ENCODE results near the gene DOCK4. TPM values are rescaled to one million over a fixed set of nuclear protein-coding genes. Genes with fewer than 3 reads are reported as not detected.

Gene DOCK4
- total and polyA plus RNA-seq, 4 donors = 7.2 to 48.9 (median 12.8) TPM

DNA sequence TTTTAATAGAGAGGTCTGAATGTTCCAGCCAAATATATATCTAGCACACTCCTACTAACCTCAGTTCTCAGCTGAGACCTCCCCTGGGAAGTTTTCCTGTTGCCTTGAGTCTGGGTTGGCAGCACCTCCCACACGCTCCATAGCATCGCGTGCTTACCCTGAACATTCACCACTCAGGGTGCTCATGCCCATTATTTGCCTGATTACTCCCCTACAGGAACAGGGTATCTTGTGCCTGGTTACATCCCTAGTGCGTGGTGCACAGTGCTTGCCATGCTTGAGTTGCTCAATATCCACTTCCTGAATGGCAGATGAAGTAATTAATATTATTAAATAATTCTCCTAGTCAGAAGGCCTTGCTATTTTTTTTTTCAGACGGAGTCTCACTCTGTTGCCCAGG is 374.0 kb downstream of the DOCK4 start:
- Histone ChIP-seq H3K9ac (ENCODE audit: low read depth in 1 of 2, low read length in 2 of 2) (no peak overlapping the region), H3K27ac (ENCODE audit: low read depth in 1 of 2, low read length in 2 of 2) (no peak overlapping the region), H3K36me3 (ENCODE audit: control insufficient read depth in 4 of 4, insufficient read depth in 3 of 4, low read depth in 1 of 4, low read length in 3 of 4) (peaks cover 0 to 13% (median 9%) of the 10 kb centered on the region in 4 donors), H3K27me3 (ENCODE audit: control insufficient read depth in 4 of 4, insufficient read depth in 4 of 4, low read length in 3 of 4) (no peaks in the 10 kb centered on the region), H3K4me3 (ENCODE audit: low read depth in 1 of 3, low read length in 3 of 3) (no peak overlapping the region), H3K4me1 (ENCODE audit: control insufficient read depth in 4 of 4, insufficient read depth in 4 of 4, low read length in 3 of 4) (no peaks in the 10 kb centered on the region), H3K9me3 (ENCODE audit: control insufficient read depth in 4 of 4, low read length in 3 of 4) (no peaks in the 10 kb centered on the region)
- no peak for TF ChIP-seq JUND (IDR thresholded peaks at IDR 0.05)
- TF ChIP-seq, protein P1, sequence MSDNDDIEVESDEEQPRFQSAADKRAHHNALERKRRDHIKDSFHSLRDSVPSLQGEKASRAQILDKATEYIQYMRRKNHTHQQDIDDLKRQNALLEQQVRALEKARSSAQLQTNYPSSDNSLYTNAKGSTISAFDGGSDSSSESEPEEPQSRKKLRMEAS (IDR thresholded peaks at IDR 0.05) = no peak
- TF ChIP-seq, protein P2, sequence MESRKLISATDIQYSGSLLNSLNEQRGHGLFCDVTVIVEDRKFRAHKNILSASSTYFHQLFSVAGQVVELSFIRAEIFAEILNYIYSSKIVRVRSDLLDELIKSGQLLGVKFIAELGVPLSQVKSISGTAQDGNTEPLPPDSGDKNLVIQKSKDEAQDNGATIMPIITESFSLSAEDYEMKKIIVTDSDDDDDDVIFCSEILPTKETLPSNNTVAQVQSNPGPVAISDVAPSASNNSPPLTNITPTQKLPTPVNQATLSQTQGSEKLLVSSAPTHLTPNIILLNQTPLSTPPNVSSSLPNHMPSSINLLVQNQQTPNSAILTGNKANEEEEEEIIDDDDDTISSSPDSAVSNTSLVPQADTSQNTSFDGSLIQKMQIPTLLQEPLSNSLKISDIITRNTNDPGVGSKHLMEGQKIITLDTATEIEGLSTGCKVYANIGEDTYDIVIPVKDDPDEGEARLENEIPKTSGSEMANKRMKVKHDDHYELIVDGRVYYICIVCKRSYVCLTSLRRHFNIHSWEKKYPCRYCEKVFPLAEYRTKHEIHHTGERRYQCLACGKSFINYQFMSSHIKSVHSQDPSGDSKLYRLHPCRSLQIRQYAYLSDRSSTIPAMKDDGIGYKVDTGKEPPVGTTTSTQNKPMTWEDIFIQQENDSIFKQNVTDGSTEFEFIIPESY (IDR thresholded peaks at IDR 0.05) = no peak
- TF ChIP-seq, protein P3, sequence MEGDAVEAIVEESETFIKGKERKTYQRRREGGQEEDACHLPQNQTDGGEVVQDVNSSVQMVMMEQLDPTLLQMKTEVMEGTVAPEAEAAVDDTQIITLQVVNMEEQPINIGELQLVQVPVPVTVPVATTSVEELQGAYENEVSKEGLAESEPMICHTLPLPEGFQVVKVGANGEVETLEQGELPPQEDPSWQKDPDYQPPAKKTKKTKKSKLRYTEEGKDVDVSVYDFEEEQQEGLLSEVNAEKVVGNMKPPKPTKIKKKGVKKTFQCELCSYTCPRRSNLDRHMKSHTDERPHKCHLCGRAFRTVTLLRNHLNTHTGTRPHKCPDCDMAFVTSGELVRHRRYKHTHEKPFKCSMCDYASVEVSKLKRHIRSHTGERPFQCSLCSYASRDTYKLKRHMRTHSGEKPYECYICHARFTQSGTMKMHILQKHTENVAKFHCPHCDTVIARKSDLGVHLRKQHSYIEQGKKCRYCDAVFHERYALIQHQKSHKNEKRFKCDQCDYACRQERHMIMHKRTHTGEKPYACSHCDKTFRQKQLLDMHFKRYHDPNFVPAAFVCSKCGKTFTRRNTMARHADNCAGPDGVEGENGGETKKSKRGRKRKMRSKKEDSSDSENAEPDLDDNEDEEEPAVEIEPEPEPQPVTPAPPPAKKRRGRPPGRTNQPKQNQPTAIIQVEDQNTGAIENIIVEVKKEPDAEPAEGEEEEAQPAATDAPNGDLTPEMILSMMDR (IDR thresholded peaks at IDR 0.05; ENCODE audit: low read depth, low read length, missing input control) = no peak
- no peak for TF ChIP-seq FOXA1 (IDR thresholded peaks at IDR 0.05)
- TF ChIP-seq HNF4G (IDR thresholded peaks at IDR 0.05) = no peak
- no peak for DNase-seq (ENCODE audit: low spot score)
- WGBS = 95% methylated on average over 5 of the region's 5 CpGs

DNA sequence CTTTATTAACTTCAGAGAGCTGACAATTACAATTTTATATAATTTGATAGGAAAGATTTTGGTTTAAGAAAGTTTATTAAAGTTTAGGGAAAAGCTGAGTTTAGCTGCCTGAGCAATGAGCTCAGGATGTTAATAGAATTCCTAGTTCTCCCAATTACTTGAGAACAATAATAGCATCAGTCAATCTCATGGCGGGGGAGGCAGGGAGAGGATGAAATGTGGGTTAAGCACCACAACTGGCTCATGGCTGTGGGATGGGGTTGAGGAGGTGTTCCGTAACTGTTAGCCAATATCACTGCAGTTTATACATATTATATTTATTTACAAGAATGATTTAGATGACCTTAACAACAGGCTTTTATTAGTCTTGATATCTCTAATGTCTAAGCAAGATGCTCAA is 377.0 kb downstream of the DOCK4 start:
- Histone ChIP-seq H3K9me3 (ENCODE audit: control insufficient read depth in 4 of 4, low read length in 3 of 4) (no peaks in the 10 kb centered on the region), H3K4me1 (ENCODE audit: control insufficient read depth in 4 of 4, insufficient read depth in 4 of 4, low read length in 3 of 4) (no peaks in the 10 kb centered on the region), H3K36me3 (ENCODE audit: control insufficient read depth in 4 of 4, insufficient read depth in 3 of 4, low read depth in 1 of 4, low read length in 3 of 4) (peaks cover 3 to 19% (median 10%) of the 10 kb centered on the region in 4 donors), H3K27me3 (ENCODE audit: control insufficient read depth in 4 of 4, insufficient read depth in 4 of 4, low read length in 3 of 4) (no peaks in the 10 kb centered on the region), H3K4me3 (ENCODE audit: low read depth in 1 of 3, low read length in 3 of 3) (no peak overlapping the region), H3K27ac (ENCODE audit: low read depth in 1 of 2, low read length in 2 of 2) (no peak overlapping the region), H3K9ac (ENCODE audit: low read depth in 1 of 2, low read length in 2 of 2) (no peak overlapping the region)
- DNase-seq (ENCODE audit: low spot score) = no peak
- WGBS = over 99% methylated on average over 2 of the region's 2 CpGs
- no peak for TF ChIP-seq SP1 (IDR thresholded peaks at IDR 0.05)

DNA sequence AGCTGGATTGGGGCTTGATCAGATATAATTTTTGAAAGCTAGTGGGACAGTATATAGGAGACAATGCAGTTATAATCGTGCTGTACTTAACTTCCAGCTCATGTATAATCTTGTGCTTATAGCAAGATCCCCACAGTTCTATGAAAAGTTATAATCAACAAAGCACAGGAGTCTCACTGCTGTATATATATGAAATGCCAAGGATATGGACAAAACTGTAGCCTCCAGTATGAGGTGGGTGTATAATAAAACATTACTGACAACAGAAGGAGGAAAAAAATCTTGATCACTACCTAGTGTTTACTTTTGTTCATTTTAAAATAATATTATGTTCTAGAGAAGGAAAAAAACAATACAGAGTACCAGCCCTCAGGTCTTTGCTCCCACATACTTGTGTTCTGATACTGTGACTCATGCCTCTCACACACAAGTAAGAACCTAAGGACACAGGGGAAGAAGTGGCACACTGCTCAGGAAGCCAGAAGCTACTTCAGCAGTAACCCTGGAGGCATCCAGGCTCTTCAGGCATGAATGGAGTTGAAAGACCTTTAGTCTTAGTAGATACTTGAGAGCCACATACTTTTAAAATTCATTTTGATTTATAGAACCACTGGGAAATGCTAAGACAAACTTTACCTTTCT is 378.2 kb downstream of the DOCK4 start:
- DNase-seq (ENCODE audit: low spot score) = no peak
- Histone ChIP-seq H3K27ac (ENCODE audit: low read depth in 1 of 2, low read length in 2 of 2) (no peak overlapping the region), H3K27me3 (ENCODE audit: control insufficient read depth in 4 of 4, insufficient read depth in 4 of 4, low read length in 3 of 4) (no peaks in the 10 kb centered on the region), H3K9me3 (ENCODE audit: control insufficient read depth in 4 of 4, low read length in 3 of 4) (no peaks in the 10 kb centered on the region), H3K9ac (ENCODE audit: low read depth in 1 of 2, low read length in 2 of 2) (no peak overlapping the region), H3K36me3 (ENCODE audit: control insufficient read depth in 4 of 4, insufficient read depth in 3 of 4, low read depth in 1 of 4, low read length in 3 of 4) (peaks cover 3 to 18% (median 5%) of the 10 kb centered on the region in 4 donors), H3K4me3 (ENCODE audit: low read depth in 1 of 3, low read length in 3 of 3) (no peak overlapping the region), H3K4me1 (ENCODE audit: control insufficient read depth in 4 of 4, insufficient read depth in 4 of 4, low read length in 3 of 4) (no peaks in the 10 kb centered on the region)
- TF ChIP-seq, protein P4, sequence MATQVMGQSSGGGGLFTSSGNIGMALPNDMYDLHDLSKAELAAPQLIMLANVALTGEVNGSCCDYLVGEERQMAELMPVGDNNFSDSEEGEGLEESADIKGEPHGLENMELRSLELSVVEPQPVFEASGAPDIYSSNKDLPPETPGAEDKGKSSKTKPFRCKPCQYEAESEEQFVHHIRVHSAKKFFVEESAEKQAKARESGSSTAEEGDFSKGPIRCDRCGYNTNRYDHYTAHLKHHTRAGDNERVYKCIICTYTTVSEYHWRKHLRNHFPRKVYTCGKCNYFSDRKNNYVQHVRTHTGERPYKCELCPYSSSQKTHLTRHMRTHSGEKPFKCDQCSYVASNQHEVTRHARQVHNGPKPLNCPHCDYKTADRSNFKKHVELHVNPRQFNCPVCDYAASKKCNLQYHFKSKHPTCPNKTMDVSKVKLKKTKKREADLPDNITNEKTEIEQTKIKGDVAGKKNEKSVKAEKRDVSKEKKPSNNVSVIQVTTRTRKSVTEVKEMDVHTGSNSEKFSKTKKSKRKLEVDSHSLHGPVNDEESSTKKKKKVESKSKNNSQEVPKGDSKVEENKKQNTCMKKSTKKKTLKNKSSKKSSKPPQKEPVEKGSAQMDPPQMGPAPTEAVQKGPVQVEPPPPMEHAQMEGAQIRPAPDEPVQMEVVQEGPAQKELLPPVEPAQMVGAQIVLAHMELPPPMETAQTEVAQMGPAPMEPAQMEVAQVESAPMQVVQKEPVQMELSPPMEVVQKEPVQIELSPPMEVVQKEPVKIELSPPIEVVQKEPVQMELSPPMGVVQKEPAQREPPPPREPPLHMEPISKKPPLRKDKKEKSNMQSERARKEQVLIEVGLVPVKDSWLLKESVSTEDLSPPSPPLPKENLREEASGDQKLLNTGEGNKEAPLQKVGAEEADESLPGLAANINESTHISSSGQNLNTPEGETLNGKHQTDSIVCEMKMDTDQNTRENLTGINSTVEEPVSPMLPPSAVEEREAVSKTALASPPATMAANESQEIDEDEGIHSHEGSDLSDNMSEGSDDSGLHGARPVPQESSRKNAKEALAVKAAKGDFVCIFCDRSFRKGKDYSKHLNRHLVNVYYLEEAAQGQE (IDR thresholded peaks at IDR 0.05) = no peak
- no peak for TF ChIP-seq JUND (IDR thresholded peaks at IDR 0.05)
- TF ChIP-seq HNF4A (conservative IDR thresholded peaks at IDR 0.05) = no peak
- TF ChIP-seq YY1 (IDR thresholded peaks at IDR 0.05) = no peak
- TF ChIP-seq, protein P1 (IDR thresholded peaks at IDR 0.05) = no peak
- no peak for TF ChIP-seq TAF1 (conservative IDR thresholded peaks at IDR 0.05)
- no peak for TF ChIP-seq HNF4G (IDR thresholded peaks at IDR 0.05)
- 90% methylated on average over 1 of the region's 1 CpG for WGBS

All from liver (tissue), 9 donors.